Uterus (tissue), 2 donors: ENCODE measurements around the gene NCOA1.
"Not testable (repeated sequence)": the region's sequence is repeated elsewhere in the genome, so short reads cannot be mapped to it uniquely, and the experiment has no call there.

Experiments
- POLR2A ChIP-seq, 2 donors: fragments of 450-650 bp; IDR thresholded peaks; one replicate each; pipeline ENCODE4 v1.6.1; 2016; ENCODE audit warnings: antibody characterized with exemption in 2 of 2, mild to moderate bottlenecking in 1 of 2, moderate library complexity in 1 of 2
- TF ChIP-seq, protein P1 (sequence below), 4 experiments: fragments of 200-600 bp in 2 of 4; fragments of 450-650 bp in 2 of 4; sonication (generic) in 2 of 4; IDR thresholded peaks; one replicate each; pipeline ENCODE4 v1.5.1; 2016 to 2019; ENCODE audit warnings: antibody characterized with exemption in 4 of 4, mild to moderate bottlenecking in 2 of 4, moderate library complexity in 1 of 4

DNA sequence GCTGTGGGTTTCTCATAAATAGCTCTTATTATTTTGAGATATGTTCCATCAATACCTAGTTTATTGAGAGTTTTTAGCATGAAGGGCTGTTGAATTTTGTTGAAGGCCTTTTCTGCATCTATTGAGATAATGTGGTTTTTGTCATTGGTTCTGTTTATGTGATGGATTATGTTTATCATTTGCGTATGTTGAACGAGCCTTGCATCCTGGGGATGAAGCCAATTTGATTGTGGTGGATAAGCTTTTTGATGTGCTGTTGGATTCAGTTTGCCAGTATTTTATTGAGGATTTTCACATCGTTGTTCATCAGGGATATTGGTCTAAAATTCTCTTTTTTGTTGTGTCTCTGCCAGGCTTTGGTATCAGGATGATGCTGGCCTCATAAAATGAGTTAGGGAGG lies 42.5 kb downstream of the NCOA1 start:
- not testable (repeated sequence) for TF ChIP-seq POLR2A (IDR thresholded peaks at IDR 0.05)
- TF ChIP-seq, protein P1, sequence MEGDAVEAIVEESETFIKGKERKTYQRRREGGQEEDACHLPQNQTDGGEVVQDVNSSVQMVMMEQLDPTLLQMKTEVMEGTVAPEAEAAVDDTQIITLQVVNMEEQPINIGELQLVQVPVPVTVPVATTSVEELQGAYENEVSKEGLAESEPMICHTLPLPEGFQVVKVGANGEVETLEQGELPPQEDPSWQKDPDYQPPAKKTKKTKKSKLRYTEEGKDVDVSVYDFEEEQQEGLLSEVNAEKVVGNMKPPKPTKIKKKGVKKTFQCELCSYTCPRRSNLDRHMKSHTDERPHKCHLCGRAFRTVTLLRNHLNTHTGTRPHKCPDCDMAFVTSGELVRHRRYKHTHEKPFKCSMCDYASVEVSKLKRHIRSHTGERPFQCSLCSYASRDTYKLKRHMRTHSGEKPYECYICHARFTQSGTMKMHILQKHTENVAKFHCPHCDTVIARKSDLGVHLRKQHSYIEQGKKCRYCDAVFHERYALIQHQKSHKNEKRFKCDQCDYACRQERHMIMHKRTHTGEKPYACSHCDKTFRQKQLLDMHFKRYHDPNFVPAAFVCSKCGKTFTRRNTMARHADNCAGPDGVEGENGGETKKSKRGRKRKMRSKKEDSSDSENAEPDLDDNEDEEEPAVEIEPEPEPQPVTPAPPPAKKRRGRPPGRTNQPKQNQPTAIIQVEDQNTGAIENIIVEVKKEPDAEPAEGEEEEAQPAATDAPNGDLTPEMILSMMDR (IDR thresholded peaks at IDR 0.05) = not testable (repeated sequence)
